ENCODE measurements around the gene ENOPH1.

ENOPH1 gene

GRCh38 chr4:82499738-82500434 is 69.5 kb downstream of the ENOPH1 start:
- in situ Hi-C loops (cut with MboI; ENCODE audit: low sequenced_read_pairs): no loop called here

- in situ Hi-C loops (cut with MboI; ENCODE audit: low sequenced_read_pairs): no loop called here
Measured at GRCh38 chr4:82500435-82501153, 70.2 kb downstream of the ENOPH1 start.

- in situ Hi-C loops (cut with MboI; ENCODE audit: low sequenced_read_pairs): no loop called here
Measured at GRCh38 chr4:82501154-82501442, 70.7 kb downstream of the ENOPH1 start.

- in situ Hi-C loops (cut with MboI; ENCODE audit: low sequenced_read_pairs): no loop called here
Measured at GRCh38 chr4:82508011-82508410, 77.6 kb downstream of the ENOPH1 start.

GRCh38 chr4:82508806-82509428 is 78.5 kb downstream of the ENOPH1 start:
- in situ Hi-C loops (cut with MboI; ENCODE audit: low sequenced_read_pairs): no loop called here

GRCh38 chr4:82510216-82510615 is 79.8 kb downstream of the ENOPH1 start:
- in situ Hi-C loops (cut with MboI; ENCODE audit: low sequenced_read_pairs): no loop called here
